Left forelimb (tissue), 1 donor: ENCODE data around the gene LCE1B.

ENCODE experiments used
- DNase-seq: peaks from one replicate; pipeline ENCODE4 v3.0.0-alpha.2; 2018; ENCODE audit warnings: low spot score

LCE1B gene

GRCh38 chr1:152861374-152861773 lies 49.6 kb downstream of the LCE1B start:
- no peak for DNase-seq
